Upper lobe of right lung (tissue), 1 donor: ENCODE measurements around the gene FAM81B. TPM values are rescaled to one million over a fixed set of nuclear protein-coding genes. Genes with fewer than 3 reads are reported as not detected.
A peak's percentile ranks its signal among the peaks of the same experiment; 100 is the strongest.

ENCODE experiments used
- ATAC-seq: fragments of 200-7000 bp; cut with Tn5 transposase; one replicate; pipeline ENCODE4 v1.9.1; 2020; ENCODE audit warnings: mild to moderate bottlenecking, moderate library complexity
- DNase-seq: peaks from one replicate; pipeline ENCODE4 v3.0.0-alpha.2; 2020
- H3K27ac ChIP-seq: fragments of 200-600 bp; one replicate; pipeline ENCODE4 v1.8.0; 2022
- H3K27me3 ChIP-seq: fragments of 200-600 bp; one replicate; pipeline ENCODE4 v1.8.0; 2022; ENCODE audit warnings: mild to moderate bottlenecking
- H3K36me3 ChIP-seq: fragments of 200-600 bp; one replicate; pipeline ENCODE4 v1.8.0; 2022
- H3K4me1 ChIP-seq: fragments of 200-600 bp; one replicate; pipeline ENCODE4 v1.8.0; 2022
- H3K4me3 ChIP-seq: fragments of 200-600 bp; one replicate; pipeline ENCODE4 v1.8.0; 2022; ENCODE audit warnings: mild to moderate bottlenecking
- H3K9me3 ChIP-seq: fragments of 200-600 bp; one replicate; pipeline ENCODE4 v1.8.0; 2022
- CTCF ChIP-seq: fragments of 200-600 bp; IDR thresholded peaks from one replicate; pipeline ENCODE4 v1.8.0; 2022; ENCODE audit warnings: antibody characterized with exemption
- intact Hi-C: fragments of 100-400 bp; cut with DNase I; formaldehyde crosslinking; loops from one replicate; pipeline ENCODE4 v1.11.0; 2022
- total RNA-seq: library from RNA; stranded (reverse); fragmentation: NEBNext Ultra II Directional; extraction: Animal tissue kit (Norgen Biotek cat#: 25700); gene quantifications from one replicate; pipeline ENCODE4 v1.2.1, GENCODE V29; 2021
- donor health status: DM: no; HTN: yes; CAD: no; lungs with severe emphysema.

The FAM81B gene
- total RNA-seq, 1 donor from 2014 or later, result not detected

- DNase-seq, result no peak
- Histone ChIP-seq H3K27ac (no peak overlapping the region), H3K4me1 (no peaks in the 10 kb centered on the region), H3K36me3 (no peaks in the 10 kb centered on the region), H3K9me3 (no peaks in the 10 kb centered on the region), H3K4me3 (no peak overlapping the region), H3K27me3 (no peaks in the 10 kb centered on the region)
- intact Hi-C loops, result no loop called here
- ATAC-seq, result no peak
- TF ChIP-seq CTCF, result no peak
Measured at GRCh38 chr5:95449460-95449859, 58.3 kb downstream of the FAM81B start.

- ATAC-seq, result no peak
- Histone ChIP-seq H3K27me3 (no peaks in the 10 kb centered on the region), H3K36me3 (no peaks in the 10 kb centered on the region), H3K27ac (no peak overlapping the region), H3K9me3 (no peaks in the 10 kb centered on the region), H3K4me1 (no peaks in the 10 kb centered on the region), H3K4me3 (no peak overlapping the region)
- DNase-seq, result no peak
- no peak for TF ChIP-seq CTCF
- intact Hi-C loops, result no loop called here
Measured at GRCh38 chr5:95454536-95454935, 63.4 kb downstream of the FAM81B start.

GRCh38 chr5:95460665-95461064, 69.5 kb downstream of the FAM81B start:
- Histone ChIP-seq H3K4me3 (no peak overlapping the region), H3K27ac (no peak overlapping the region), H3K9me3 (no peaks in the 10 kb centered on the region), H3K4me1 (no peaks in the 10 kb centered on the region), H3K27me3 (no peaks in the 10 kb centered on the region), H3K36me3 (peaks cover 33% of the 10 kb centered on the region)
- no peak for DNase-seq
- no peak for TF ChIP-seq CTCF
- ATAC-seq, result no peak
- intact Hi-C loops, result no loop called here

GRCh38 chr5:95471487-95471886, 80.3 kb downstream of the FAM81B start:
- Histone ChIP-seq H3K36me3 (peaks cover 51% of the 10 kb centered on the region), H3K27me3 (no peaks in the 10 kb centered on the region), H3K4me3 (no peak overlapping the region), H3K27ac (no peak overlapping the region), H3K4me1 (peaks cover 4% of the 10 kb centered on the region), H3K9me3 (no peaks in the 10 kb centered on the region)
- DNase-seq, result peak; percentile 65
- peak; percentile 89 for ATAC-seq
- no peak for TF ChIP-seq CTCF
- intact Hi-C loops, result no loop called here

GRCh38 chr5:95471942-95472341, 80.8 kb downstream of the FAM81B start:
- Histone ChIP-seq H3K27me3 (no peaks in the 10 kb centered on the region), H3K36me3 (peaks cover 51% of the 10 kb centered on the region), H3K4me3 (no peak overlapping the region), H3K4me1 (peaks cover 4% of the 10 kb centered on the region), H3K9me3 (no peaks in the 10 kb centered on the region), H3K27ac (no peak overlapping the region)
- intact Hi-C loops, result no loop called here
- DNase-seq (no peak), ATAC-seq (peak; percentile 31)
- TF ChIP-seq CTCF, result no peak

- H3K4me3 ChIP-seq, result no peak overlapping the region
- no peaks in the 10 kb centered on the region for H3K4me1 ChIP-seq
- DNase-seq (no peak), ATAC-seq (no peak)
- H3K36me3 ChIP-seq, result peaks cover 81% of the 10 kb centered on the region
- no peak overlapping the region for H3K27ac ChIP-seq
- intact Hi-C loops, result no loop called here
- TF ChIP-seq CTCF, result no peak
- no peaks in the 10 kb centered on the region for H3K27me3 ChIP-seq
- H3K9me3 ChIP-seq, result peaks cover 10% of the 10 kb centered on the region
Measured at GRCh38 chr5:95484421-95484820, 93.3 kb downstream of the FAM81B start.
